Mammary epithelial cell (primary cell): ENCODE measurements around the gene TIMM8B.
"Not testable (repeated sequence)": the region's sequence is repeated elsewhere in the genome, so short reads cannot be mapped to it uniquely, and the experiment has no call there.

Experiments used
- CTCF ChIP-seq, 2 donors: IDR thresholded peaks in 1 of 2; conservative IDR thresholded peaks in 1 of 2; 2 replicates each; pipeline ENCODE4 v1.5.1; 2011 to 2012; ENCODE audit warnings: inconsistent platforms in 2 of 2, low read length in 2 of 2, mild to moderate bottlenecking in 2 of 2, control low read depth in 1 of 2, low read depth in 1 of 2; ENCODE audit not compliant: insufficient read depth in 1 of 2; ENCODE audit errors: extremely low read depth in 1 of 2
- EZH2 ChIP-seq: IDR thresholded peaks from 2 replicates; pipeline ENCODE4 v1.6.1; 2012; ENCODE audit warnings: low read length, inconsistent platforms, borderline replicate concordance

DNA sequence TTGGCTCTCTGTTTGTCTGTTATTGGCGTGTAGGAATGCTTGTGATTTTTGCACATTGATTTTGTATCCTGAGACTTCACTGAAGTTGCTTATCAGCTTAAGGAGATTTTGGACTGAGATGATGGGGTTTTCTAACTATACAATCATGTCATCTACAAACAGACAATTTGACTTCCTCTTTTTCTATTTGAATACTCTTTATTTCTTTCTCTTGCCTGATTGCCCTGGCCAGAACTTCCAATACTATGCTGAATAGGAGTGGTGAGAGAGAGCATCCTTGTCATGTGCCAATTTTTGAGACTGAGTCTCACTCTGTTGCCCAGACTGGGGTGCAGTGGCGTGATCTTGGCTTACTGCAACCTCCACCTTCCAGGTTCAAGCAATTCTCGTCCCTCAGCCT is 38.3 kb downstream of the TIMM8B start:
- TF ChIP-seq EZH2; CTCF (conservative IDR thresholded peaks at IDR 0.05 in 1 of 2, IDR thresholded peaks at IDR 0.05 in 1 of 2; ENCODE audit: extremely low read depth in 1 of 2, insufficient read depth in 1 of 2, low read depth in 1 of 2, low read length in 2 of 2): not testable (repeated sequence)
